ENCODE measurements around the gene TACC2. TPM values are rescaled to one million over a fixed set of nuclear protein-coding genes. Genes with fewer than 3 reads are reported as not detected.

The TACC2 gene
- total RNA-seq, 2 experiments from 2014 or later = not detected

DNA sequence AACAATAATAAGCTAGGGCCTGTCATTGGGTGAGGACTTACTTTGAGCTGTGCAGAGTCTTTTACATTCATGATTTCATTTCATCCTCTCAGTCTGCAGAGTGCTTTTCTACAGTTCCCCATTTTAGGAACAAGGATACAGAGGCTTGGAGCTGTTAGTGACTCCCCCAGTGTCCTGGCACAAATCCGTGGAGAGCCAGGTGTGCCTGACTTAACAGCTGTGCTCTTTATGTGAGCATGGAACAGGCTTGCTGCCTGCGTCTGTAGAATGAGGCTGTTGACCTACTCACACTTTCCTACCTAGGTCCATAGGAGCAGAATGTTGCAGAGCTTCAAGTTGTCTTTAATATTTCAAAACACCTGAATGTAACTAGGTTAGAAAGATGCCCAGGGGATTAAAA is 231.8 kb downstream of the TACC2 start:
- H3K36me3 Mint-ChIP-seq (ENCODE audit: low read depth) = no peaks in the 10 kb centered on the region
- Histone ChIP-seq H3K27me3 (ENCODE audit: control insufficient read depth in 1 of 2, insufficient read depth in 2 of 2, low read length in 2 of 2) (peaks cover 0 to 4% of the 10 kb centered on the region in 2 experiments), H3K36me3 (ENCODE audit: insufficient read depth, low read length) (no peaks in the 10 kb centered on the region), H3K9me3 (ENCODE audit: control insufficient read depth in 1 of 2, insufficient read depth in 1 of 2, low read length in 2 of 2) (no peaks in the 10 kb centered on the region), H3K4me3 (ENCODE audit: low read length) (no peak overlapping the region), H3K4me1 (ENCODE audit: insufficient read depth, low read length) (no peaks in the 10 kb centered on the region), H3K27ac (ENCODE audit: low read depth in 1 of 2, low read length in 2 of 2) (no peak overlapping the region)
- H3K4me1 Mint-ChIP-seq (ENCODE audit: low read depth) = no peaks in the 10 kb centered on the region
- peaks cover 4% of the 10 kb centered on the region for H3K27me3 Mint-ChIP-seq
- ChIA-PET CTCF (interaction anchor here (1.1 kb wide), 1 partner anchor 33 kb away, joined by 3 read pairs; no protein-coding TSS in a partner anchor), POLR2A (no interaction called here)
- DNase-seq (no peak), ATAC-seq (ENCODE audit: poor library complexity) (no peak)
- no peak overlapping the region for H3K27ac Mint-ChIP-seq
- no peak overlapping the region for H3K4me3 Mint-ChIP-seq
- TF ChIP-seq, protein P1, sequence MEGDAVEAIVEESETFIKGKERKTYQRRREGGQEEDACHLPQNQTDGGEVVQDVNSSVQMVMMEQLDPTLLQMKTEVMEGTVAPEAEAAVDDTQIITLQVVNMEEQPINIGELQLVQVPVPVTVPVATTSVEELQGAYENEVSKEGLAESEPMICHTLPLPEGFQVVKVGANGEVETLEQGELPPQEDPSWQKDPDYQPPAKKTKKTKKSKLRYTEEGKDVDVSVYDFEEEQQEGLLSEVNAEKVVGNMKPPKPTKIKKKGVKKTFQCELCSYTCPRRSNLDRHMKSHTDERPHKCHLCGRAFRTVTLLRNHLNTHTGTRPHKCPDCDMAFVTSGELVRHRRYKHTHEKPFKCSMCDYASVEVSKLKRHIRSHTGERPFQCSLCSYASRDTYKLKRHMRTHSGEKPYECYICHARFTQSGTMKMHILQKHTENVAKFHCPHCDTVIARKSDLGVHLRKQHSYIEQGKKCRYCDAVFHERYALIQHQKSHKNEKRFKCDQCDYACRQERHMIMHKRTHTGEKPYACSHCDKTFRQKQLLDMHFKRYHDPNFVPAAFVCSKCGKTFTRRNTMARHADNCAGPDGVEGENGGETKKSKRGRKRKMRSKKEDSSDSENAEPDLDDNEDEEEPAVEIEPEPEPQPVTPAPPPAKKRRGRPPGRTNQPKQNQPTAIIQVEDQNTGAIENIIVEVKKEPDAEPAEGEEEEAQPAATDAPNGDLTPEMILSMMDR (IDR thresholded peaks at IDR 0.05) = no peak
- intact Hi-C loops (cut with DNase I, micrococcal nuclease) = no loop called here
- no peaks in the 10 kb centered on the region for H3K9me3 Mint-ChIP-seq

DNA sequence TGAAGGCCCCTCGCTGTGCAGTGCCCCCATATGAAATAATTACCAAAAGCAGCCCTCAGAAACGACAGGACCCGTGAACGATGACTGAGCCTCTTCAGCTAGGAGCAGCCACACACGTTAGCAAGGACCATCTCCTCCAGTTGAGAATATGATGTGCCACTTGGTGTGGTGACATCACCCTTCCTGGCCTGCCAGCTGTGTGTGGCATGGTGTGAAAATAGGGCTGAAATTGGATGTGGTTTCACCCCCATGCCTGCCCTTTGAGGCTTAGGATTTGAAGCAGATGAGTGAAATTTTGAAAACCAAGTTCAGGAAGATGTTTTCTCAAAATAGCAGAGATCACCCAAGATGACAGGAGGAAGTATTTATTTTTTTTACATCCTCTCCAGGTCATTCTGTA is 233.0 kb downstream of the TACC2 start:
- intact Hi-C loops (cut with DNase I, micrococcal nuclease) = no loop called here
- Mint-ChIP-seq H3K4me3 (no peak overlapping the region), H3K4me1 (ENCODE audit: low read depth) (no peaks in the 10 kb centered on the region), H3K36me3 (ENCODE audit: low read depth) (no peaks in the 10 kb centered on the region), H3K27me3 (peaks cover 8% of the 10 kb centered on the region), H3K27ac (no peak overlapping the region), H3K9me3 (no peaks in the 10 kb centered on the region)
- ChIA-PET CTCF (no interaction called here), POLR2A (no interaction called here)
- no peak overlapping the region for H3K4me3 ChIP-seq (ENCODE audit: low read length)
- no peaks in the 10 kb centered on the region for H3K9me3 ChIP-seq (ENCODE audit: control insufficient read depth in 1 of 2, insufficient read depth in 1 of 2, low read length in 2 of 2)
- H3K4me1 ChIP-seq (ENCODE audit: insufficient read depth, low read length) = no peaks in the 10 kb centered on the region
- TF ChIP-seq, protein P1 (IDR thresholded peaks at IDR 0.05) = no peak
- no peak for ATAC-seq (ENCODE audit: poor library complexity)
- H3K27me3 ChIP-seq (ENCODE audit: control insufficient read depth in 1 of 2, insufficient read depth in 2 of 2, low read length in 2 of 2) = peaks cover 0 to 4% of the 10 kb centered on the region in 2 experiments
- H3K27ac ChIP-seq (ENCODE audit: low read depth in 1 of 2, low read length in 2 of 2) = no peak overlapping the region
- H3K36me3 ChIP-seq (ENCODE audit: insufficient read depth, low read length) = no peaks in the 10 kb centered on the region
- no peak for DNase-seq

- ATAC-seq (ENCODE audit: poor library complexity) = no peak
- no peak overlapping the region for H3K4me3 ChIP-seq (ENCODE audit: low read length)
- no peak overlapping the region for H3K27ac Mint-ChIP-seq
- CTCF ChIA-PET = interaction anchor here (0.6 to 0.7 kb wide), 2 partner anchors 47 to 1993 kb away, joined by 3 to 4 read pairs; no protein-coding TSS in a partner anchor
- no peaks in the 10 kb centered on the region for H3K36me3 ChIP-seq (ENCODE audit: insufficient read depth, low read length)
- H3K4me1 ChIP-seq (ENCODE audit: insufficient read depth, low read length) = no peaks in the 10 kb centered on the region
- no peaks in the 10 kb centered on the region for H3K36me3 Mint-ChIP-seq (ENCODE audit: low read depth)
- intact Hi-C loops (cut with DNase I, micrococcal nuclease) = no loop called here
- H3K27me3 Mint-ChIP-seq = peaks cover 8% of the 10 kb centered on the region
- no peak overlapping the region for H3K4me3 Mint-ChIP-seq
- TF ChIP-seq, protein P1 (IDR thresholded peaks at IDR 0.05) = no peak
- DNase-seq = no peak
- POLR2A ChIA-PET = no interaction called here
- H3K9me3 ChIP-seq (ENCODE audit: control insufficient read depth in 1 of 2, insufficient read depth in 1 of 2, low read length in 2 of 2) = no peaks in the 10 kb centered on the region
- H3K9me3 Mint-ChIP-seq = no peaks in the 10 kb centered on the region
- H3K27me3 ChIP-seq (ENCODE audit: control insufficient read depth in 1 of 2, insufficient read depth in 2 of 2, low read length in 2 of 2) = peaks cover 0 to 4% of the 10 kb centered on the region in 2 experiments
- H3K27ac ChIP-seq (ENCODE audit: low read depth in 1 of 2, low read length in 2 of 2) = no peak overlapping the region
- no peaks in the 10 kb centered on the region for H3K4me1 Mint-ChIP-seq (ENCODE audit: low read depth)
Observed at GRCh38 chr10:122222638-122223037, 233.7 kb downstream of the TACC2 start.
